Skin epidermis (tissue), 12 donors: ENCODE measurements around the gene GPR171.

Experiments
- H3K27ac ChIP-seq, 21 experiments: fragments of 200-600 bp; sonication (generic) in 11 of 21; one replicate each; pipeline ENCODE4 v1.5.0; 2020; ENCODE audit warnings: mild to moderate bottlenecking in 3 of 21, inconsistent platforms in 2 of 21, moderate library complexity in 2 of 21
- H3K4me3 ChIP-seq, 7 experiments: fragments of 200-600 bp; sonication (generic) in 2 of 7; one replicate each; pipeline ENCODE4 v1.5.0; 2020; ENCODE audit warnings: inconsistent platforms in 2 of 7, mild to moderate bottlenecking in 2 of 7, moderate library complexity in 1 of 7

Gene GPR171

DNA sequence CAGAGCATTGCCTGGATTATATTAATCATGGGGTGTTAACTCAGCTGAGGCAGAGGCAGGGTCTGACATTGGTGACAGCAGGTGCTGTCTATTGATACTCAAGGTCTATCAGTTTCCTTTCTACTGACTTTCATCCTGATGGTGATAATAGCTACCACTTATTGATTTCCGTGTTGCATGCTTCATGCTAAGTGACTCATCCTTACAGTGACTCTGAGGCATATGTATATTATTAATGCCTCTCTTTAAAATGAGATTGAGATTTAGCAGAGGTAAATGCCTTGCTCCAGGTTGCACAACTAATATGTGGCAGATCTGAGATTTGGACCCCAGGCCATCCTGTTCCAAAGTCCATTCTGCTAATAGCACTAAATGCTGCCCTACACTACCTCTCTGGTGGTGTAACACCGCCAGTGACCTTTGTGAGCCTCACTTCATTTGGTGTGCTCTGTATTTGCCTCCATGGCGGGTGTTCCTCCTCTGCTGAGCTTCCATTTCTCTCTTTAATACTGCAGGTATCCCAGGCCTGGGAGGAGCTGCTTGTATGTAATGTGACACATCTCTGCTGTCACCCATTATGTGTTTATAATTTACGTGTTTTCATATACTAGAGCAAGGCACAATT, 50.4 kb downstream of the GPR171 start:
- H3K27ac ChIP-seq = no peak overlapping the region

More for the DNA sequence above, 50.4 kb downstream of the GPR171 start:
- no peak overlapping the region for H3K4me3 ChIP-seq
